Activated naive CD4-positive, alpha-beta T cell treated with anti-CD3 and anti-CD28 coated beads, Interleukin-2, amount 50 U/mL, for 16 hours (primary cell): ENCODE measurements around the gene CNTNAP3B.
"Not testable (repeated sequence)": the region's sequence is repeated elsewhere in the genome, so short reads cannot be mapped to it uniquely, and the experiment has no call there.

Experiments used
- DNase-seq: peaks from one replicate; pipeline ENCODE4 v3.0.0-alpha.2; 2020

Gene CNTNAP3B

GRCh38 chr9:41974906-41975305 is 154.3 kb downstream of the CNTNAP3B start:
- not testable (repeated sequence) for DNase-seq

DNA sequence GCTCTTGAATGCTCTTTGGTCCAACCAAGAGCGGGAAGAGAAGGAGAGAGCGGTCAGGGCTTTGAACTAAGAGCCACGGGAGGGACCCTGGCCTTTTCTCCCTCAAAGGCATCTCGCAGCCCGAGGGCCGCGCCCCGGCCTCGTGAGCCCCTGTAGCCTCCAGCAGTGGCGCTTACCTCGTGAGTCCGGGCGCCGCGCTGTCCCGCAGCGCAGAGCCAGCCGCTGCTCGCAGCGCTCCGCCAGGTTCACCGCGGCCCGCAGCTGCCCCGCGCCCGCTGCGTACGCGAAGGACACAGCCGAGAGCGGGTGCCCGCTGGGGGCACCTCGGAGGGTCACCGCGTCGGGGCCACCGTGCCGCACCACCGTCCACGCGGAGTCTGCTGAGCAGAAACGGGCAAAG is 176.2 kb downstream of the CNTNAP3B start:
- not testable (repeated sequence) for DNase-seq

- DNase-seq: not testable (repeated sequence)
These were observed 187.5 kb downstream of the CNTNAP3B start for GRCh38 chr9:41941738-41942137.

DNA sequence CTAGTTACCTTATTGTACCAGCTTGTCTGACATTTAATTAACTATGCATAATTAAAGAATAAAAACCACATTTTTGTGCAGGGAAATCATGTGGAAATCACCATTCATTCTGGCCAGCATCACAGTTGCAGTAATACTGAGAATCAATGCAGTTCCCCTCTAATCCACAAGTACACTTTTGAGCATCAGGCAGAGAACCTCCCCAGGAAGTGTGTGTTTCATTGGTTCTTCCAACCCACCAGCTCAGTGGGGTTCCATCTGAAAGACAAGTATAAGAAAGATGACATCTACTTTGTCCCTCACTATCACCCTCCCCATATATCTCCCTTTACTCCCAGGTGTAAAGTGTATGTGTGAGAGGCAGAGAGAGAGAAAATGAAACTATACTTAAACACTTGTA is 191.1 kb downstream of the CNTNAP3B start:
- not testable (repeated sequence) for DNase-seq

DNA sequence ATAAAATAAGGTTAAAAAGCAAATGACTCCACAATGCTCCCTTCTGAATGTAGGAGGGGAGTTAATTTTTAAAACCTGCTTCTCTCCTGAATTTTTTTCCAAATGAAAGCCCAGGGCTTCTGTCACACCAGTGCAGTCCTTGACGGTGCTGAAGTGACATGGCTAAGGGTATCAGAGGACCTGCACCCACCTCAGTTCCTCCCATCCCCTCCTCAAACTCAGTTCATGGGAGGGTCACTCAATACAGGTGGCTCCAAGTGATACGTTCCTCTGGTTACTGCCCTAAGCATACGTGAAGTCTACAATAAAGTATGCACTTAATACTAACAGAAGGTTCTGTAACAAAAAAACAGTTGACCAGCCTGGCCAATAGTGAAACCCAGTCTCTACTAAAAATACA is 193.5 kb downstream of the CNTNAP3B start:
- not testable (repeated sequence) for DNase-seq

DNA sequence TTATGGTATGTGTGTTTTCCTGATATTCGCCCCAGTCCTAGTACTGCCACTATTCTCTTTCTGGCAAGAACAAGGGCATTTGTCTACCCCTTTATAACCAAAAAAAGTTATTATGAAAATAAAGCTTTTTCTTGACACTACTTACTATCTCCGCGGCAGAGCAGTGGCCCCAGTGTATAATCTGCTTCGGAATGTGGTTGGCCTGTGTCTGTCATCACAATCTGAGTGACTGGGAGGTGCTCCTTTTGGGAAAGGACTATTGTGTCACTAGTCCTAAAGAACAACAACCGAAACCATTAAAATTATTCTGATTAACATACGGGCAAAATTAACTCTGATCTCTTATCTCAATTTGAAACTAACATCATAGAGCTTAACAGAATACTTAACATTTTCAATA is 200.1 kb downstream of the CNTNAP3B start:
- DNase-seq: not testable (repeated sequence)

- not testable (repeated sequence) for DNase-seq
These were observed 211.9 kb downstream of the CNTNAP3B start for GRCh38 chr9:41917374-41917773.

DNA sequence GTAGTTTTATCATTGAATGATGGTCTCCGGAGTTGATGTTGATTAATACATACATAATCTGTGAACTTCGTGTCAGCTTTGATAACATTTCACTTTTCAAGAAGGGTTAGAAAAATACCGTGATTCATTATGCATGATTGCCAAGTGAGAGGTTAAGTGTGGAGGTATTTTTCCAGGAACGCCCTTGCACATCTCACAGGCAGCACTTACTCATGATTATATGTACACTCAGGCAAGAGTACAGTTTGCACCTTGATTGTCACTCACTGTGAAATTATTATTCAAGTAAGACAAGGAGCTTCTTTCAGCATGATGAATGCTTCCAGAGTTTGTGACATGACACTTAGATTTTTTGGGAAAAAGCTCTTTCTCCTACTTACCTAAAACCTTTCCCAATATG is 223.7 kb downstream of the CNTNAP3B start:
- DNase-seq: not testable (repeated sequence)

DNA sequence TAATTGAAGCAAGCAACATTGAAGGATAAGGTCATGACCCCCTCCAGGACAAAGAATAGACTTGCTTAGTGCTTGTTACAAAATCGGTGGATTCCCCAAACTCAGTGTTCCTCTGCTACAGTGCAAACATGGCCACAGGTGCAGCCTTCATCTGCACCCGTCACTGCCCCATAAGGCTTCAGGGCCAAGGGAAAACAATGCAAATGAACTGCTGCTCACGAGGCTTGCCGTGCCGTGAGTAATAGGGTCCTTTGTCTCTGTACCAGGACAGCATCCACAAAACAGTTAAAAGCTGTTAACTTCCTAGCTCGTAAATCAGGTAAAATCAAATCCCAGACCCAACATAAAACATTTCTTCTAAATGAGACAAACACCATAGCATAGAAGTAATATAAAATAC is 226.5 kb downstream of the CNTNAP3B start:
- not testable (repeated sequence) for DNase-seq

DNA sequence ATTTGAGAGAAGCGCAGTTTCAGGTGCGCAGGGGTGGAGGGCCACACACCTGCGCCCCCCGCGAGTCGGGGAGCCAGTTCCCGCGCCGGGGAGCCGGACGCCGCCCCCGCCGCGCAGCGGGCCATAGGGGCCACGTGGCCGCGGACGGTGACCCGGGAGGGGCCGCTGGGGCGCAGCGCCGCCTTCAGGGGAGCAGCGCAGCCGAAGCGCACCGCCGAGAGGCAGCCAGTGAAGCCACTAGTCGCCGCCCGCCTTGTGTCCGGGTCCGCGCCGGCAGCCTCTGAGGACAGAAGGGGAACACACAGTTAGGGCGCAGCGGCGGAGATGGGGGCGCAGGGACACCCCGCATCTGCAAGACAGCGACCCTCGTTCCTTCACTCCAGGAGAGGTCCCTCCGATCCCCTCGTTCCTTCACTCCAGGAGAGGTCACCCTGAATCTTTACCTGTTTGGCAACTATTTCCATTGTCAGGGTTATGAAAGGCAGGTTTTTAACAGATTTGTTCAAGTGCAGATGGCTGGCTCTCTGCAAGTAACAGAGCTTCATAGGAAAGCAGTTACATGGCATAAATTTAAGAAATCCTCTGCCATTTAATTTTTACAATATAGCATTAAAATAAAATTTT is 230.4 kb downstream of the CNTNAP3B start:
- not testable (repeated sequence) for DNase-seq

- not testable (repeated sequence) for DNase-seq
These were observed 254.7 kb downstream of the CNTNAP3B start for GRCh38 chr9:41874557-41874956.

- DNase-seq: not testable (repeated sequence)
These were observed 273.8 kb downstream of the CNTNAP3B start for GRCh38 chr9:41855422-41855821.

GRCh38 chr9:41851848-41852740 is 277.1 kb downstream of the CNTNAP3B start:
- not testable (repeated sequence) for DNase-seq

DNA sequence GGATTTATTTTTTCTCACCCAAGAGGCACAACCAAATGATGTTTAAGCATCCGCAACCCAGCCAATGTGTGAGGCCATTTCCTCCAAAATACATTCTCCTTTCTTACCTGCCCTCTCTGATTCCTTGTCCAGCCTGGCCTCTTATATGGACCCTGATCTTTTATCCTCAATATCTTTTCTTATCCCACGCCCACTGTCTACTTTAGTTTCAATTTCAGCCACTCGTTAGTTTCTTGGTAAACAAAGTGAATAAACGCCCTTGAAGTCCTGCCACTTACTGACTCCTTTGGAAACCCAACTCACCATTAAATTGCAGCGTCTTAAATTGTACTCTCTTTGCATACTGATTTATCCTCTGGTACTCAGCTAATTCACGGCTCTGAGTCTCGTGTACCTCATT is 281.4 kb downstream of the CNTNAP3B start:
- DNase-seq: not testable (repeated sequence)
